HFF-Myc (cell line): ENCODE results near the gene SMAD6.

ENCODE experiments used
- DNase-seq: peaks from one replicate; pipeline ENCODE4 v3.0.0-alpha.2; 2011; ENCODE audit warnings: low read depth; ENCODE audit errors: extremely low read depth
- H3K4me3 ChIP-seq: replicated peaks from 2 replicates; pipeline ENCODE4 v1.5.1; 2011; ENCODE audit warnings: low read depth, mild to moderate bottlenecking, control low read depth, low read length
- CTCF ChIP-seq: IDR thresholded peaks from 2 replicates; pipeline ENCODE4 v1.5.1; 2012; ENCODE audit warnings: mild to moderate bottlenecking, low read depth, low read length, control low read depth; ENCODE audit errors: missing control alignments

Gene SMAD6

GRCh38 chr15:66692808-66693596, 9.0 kb upstream of the SMAD6 start:
- DNase-seq: no peak
- no peak for TF ChIP-seq CTCF
- no peak overlapping the region for H3K4me3 ChIP-seq

DNA sequence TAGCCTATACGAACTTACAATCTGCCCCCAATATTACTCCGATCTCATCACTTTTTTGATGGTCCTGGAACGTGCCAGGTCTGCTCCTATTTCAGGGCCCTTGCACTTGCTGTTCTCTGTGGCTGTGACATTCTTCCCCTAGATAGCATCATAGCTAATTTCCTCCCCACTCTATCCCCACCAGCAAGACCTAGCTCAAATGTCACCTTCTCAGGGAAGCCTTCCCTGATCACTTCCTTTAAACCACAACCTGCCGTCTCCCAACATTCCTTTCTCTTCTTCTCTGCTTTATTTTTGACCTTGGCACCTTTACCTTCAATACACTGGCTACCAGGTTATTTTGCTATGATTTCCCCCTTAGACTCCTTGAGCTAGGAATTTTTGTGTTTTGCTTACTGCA, 5.3 kb upstream of the SMAD6 start:
- no peak for TF ChIP-seq CTCF
- no peak overlapping the region for H3K4me3 ChIP-seq
- no peak for DNase-seq

- no peak overlapping the region for H3K4me3 ChIP-seq
- TF ChIP-seq CTCF: peak; percentile 96
- no peak for DNase-seq
These were observed 3.6 kb upstream of the SMAD6 start for GRCh38 chr15:66698318-66698961.

DNA sequence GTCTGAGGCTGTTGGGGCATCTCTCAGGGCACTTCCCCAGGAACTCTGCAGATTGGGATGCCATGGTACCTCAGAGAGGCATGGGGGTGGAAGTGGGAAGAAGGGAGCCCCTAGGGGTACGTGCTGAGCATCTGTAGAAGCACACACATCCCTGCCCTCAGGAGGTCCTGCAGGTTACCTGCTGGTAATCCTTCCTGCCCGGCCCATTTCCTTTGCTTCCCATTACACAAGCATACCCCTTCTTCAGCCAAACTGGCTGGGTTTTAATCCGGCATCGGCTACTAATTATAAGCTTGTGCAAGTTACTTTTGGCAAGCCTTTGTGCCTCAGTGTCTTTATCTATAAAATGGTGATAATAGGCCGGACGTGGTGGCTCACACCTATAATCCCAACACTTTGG, 3.1 kb upstream of the SMAD6 start:
- no peak for TF ChIP-seq CTCF
- DNase-seq: no peak
- H3K4me3 ChIP-seq: no peak overlapping the region

DNA sequence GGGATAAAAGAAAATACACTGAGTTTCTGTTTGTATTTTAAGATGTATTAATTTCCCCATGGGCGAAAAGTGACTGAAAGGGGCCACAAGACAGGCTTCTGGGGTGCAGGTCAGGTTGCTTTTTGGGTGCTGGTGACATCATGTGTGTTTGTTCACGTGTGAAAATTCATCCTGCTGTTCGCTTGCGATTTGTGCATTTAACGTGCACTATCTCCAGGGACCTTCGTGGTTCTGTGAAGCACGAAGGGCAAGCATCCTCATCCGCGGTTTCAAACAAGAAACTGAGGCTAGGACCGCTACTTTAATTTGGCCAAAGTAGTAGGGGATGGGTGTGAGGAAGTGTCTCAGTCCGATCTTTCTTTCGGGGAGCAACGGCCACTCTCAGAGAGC, 1.6 kb upstream of the SMAD6 start:
- no peak for TF ChIP-seq CTCF
- H3K4me3 ChIP-seq: peak overlapping the region; percentile 47
- DNase-seq: no peak

GRCh38 chr15:66700802-66701421, 1.1 kb upstream of the SMAD6 start:
- peak; percentile 60 for DNase-seq
- no peak for TF ChIP-seq CTCF
- H3K4me3 ChIP-seq: peak overlapping the region; percentile 74
